ENCODE data around the gene EHD2.

EHD2 gene

GRCh38 chr19:47761566-47761965 lies 48.3 kb downstream of the EHD2 start:
- no peak for TF ChIP-seq CTCF (IDR thresholded peaks at IDR 0.05)

GRCh38 chr19:47762151-47762550 lies 48.9 kb downstream of the EHD2 start:
- no peak for TF ChIP-seq CTCF (IDR thresholded peaks at IDR 0.05)

- TF ChIP-seq CTCF (IDR thresholded peaks at IDR 0.05), result no peak
Measured at GRCh38 chr19:47762615-47763308, 49.5 kb downstream of the EHD2 start.

- TF ChIP-seq CTCF (IDR thresholded peaks at IDR 0.05), result peak; percentile 45
Measured at GRCh38 chr19:47765523-47766358, 52.5 kb downstream of the EHD2 start.

- TF ChIP-seq CTCF (IDR thresholded peaks at IDR 0.05), result no peak
Measured at GRCh38 chr19:47766359-47766620, 53.1 kb downstream of the EHD2 start.

GRCh38 chr19:47766670-47767069 lies 53.4 kb downstream of the EHD2 start:
- TF ChIP-seq CTCF (IDR thresholded peaks at IDR 0.05), result no peak

- no peak for TF ChIP-seq CTCF (IDR thresholded peaks at IDR 0.05)
Measured at GRCh38 chr19:47767349-47767748, 54.1 kb downstream of the EHD2 start.

Data from LNCAP (cell line).